Epidermal melanocyte (primary cell): Measurements from ENCODE around the gene UGT1A5.

Source experiments
- DNase-seq: peaks from one replicate; pipeline ENCODE4 v3.0.0; 2011; ENCODE audit warnings: low spot score; ENCODE audit not compliant: insufficient read length

Gene UGT1A5

DNA sequence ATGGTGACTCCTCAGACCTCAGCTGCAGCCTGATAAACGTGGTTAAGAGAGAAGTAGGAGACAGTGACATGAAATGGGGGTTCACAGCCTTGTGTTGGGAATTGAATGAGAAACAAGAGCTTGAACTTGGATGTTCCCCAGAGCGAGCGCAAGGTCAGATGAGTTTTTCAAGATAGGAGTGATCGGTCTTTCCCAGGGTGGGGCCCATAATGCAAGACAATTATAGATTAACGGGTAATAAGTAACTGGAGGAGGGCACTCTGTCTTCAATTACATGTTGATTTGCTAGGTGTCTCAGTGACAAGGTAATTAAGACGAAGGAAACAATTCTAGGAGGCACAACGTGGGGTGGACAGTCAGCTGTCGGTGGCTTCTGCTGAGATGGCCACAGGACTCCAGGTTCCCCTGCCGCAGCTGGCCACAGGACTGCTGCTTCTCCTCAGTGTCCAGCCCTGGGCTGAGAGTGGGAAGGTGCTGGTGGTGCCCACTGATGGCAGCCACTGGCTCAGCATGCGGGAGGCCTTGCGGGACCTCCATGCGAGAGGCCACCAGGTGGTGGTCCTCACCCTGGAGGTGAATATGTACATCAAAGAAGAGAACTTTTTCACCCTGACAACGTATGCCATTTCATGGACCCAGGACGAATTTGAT is at the start of gene UGT1A5:
Gene UGT1A5, plus strand, starts transcription at position 297 of the 651 bp plus-strand sequence. Its CDS starts 85 bp downstream, at position 382.
- DNase-seq = no peak

DNA sequence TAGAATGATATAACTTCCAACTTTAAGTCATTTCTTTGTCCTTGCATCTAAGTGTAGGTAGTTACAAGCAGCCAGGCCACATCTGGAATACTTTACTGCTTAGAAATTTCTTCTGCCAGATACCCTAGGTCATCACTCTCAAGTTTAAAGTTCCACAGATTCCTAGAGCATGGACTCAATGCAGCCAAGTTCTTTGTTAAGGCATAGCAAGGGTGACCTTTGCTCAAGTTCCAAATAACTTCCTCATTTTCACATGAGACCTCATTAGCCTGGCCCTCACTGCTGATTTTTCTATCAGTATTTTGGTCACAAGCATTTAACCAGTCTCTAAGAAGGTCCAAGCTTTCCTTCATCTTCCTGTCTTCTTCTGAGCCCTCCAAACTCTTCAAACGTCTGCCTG is 48.8 kb upstream of the UGT1A5 start:
- DNase-seq = no peak

DNA sequence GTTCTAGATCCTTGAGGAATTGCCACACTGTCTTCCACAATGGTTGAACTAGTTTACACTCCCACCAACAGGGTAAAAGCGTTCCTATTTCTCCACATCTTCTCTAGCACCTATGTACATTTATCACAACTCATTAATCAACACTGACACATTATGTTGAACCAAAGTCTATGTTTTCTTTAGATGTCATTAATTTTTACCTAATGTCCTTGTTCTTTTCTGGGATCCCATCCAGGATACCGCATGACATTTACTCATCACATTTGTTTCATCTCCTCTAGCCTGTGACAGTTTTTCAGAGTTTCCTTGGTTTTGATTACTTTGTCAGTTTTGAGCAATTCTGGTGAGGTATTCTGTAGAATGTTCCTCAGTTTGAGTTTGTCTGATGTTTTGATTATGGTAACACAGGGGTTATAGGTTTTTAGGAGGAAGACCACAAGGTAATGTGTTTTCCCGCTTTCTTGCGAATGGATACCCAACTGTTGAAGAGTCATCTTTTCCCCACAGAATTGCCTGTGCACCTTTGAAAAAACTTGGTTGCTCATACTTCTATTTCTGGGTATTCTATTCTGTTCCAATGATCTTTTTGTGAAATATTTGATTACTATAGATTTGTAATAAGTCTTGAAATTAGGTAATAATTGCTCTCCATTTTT is 44.0 kb upstream of the UGT1A5 start:
- DNase-seq = no peak

DNA sequence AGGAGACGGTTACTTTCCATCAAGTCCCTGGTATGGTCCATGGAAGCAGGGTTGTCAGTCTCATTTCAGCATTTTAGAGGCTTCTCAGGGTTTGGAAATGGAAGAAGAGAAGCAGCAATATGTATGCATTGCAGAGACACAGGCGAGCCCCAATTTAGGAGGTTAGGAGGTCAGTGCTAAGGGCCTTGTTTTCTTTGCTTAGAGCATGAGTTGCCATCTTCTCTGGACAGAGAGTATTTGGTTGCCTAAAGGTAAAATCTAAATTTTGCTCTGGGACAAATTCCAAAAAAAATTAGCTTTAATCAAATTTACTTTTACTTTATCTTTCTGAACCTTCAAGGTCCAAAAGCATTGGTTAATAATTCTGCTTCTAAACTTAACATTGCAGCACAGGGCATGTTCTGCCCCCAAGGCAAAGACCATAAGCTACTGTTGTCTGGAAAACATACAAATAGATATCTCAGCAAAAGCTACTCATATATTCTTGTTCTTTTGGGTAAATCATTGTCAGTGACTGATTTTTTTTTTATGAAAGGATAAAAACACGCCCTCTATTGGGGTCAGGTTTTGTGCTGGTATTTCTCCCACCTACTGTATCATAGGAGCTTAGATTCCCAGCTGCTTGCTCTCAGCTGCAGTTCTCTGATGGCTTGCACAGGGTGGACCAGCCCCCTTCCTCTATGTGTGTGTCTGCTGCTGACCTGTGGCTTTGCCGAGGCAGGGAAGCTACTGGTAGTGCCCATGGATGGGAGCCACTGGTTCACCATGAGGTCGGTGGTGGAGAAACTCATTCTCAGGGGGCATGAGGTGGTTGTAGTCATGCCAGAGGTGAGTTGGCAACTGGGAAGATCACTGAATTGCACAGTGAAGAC is 41.2 kb upstream of the UGT1A5 start, which contains the start of gene UGT1A9:
Gene UGT1A9, plus strand, starts transcription at position 609 of the 872 bp plus-strand sequence. Its CDS starts 37 bp downstream, at position 646.
- no peak for DNase-seq

DNA sequence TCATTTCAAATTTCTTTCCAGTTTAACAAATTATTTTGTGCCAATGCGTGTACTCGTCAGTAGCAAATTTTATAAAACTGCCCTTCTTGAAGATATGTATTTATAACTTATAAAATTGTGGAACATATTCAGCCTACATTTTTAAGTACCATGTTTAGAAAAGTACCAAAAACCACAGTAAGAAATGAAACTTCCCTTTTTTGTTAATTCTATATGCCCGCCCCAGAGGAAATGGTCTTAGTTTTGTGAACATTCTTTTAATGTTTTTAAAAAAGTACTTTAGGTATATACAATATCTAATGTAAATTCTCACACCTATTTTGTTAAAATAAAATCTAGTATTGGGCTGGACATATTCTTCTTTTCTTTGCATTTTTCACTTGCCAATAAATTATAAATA is 39.8 kb upstream of the UGT1A5 start:
- DNase-seq = no peak

DNA sequence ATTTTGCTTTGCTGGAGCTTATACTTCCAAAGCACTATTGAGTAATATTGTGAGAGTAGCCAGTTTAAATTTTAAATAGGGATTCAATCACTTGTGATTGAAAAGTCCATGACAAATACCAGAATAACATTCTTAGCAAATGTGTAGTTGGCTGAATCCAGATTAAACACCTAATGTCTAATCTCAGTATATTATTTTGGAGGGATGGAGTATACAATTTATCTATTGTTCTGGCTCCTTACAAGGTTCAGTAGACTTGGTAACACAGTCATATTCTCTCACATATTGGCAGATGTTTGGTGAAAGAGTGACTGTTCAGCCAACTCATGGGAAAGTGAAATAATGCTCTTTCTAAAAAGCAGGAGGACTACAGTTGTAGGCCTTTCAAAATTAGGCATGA is 38.8 kb upstream of the UGT1A5 start:
- DNase-seq = no peak

DNA sequence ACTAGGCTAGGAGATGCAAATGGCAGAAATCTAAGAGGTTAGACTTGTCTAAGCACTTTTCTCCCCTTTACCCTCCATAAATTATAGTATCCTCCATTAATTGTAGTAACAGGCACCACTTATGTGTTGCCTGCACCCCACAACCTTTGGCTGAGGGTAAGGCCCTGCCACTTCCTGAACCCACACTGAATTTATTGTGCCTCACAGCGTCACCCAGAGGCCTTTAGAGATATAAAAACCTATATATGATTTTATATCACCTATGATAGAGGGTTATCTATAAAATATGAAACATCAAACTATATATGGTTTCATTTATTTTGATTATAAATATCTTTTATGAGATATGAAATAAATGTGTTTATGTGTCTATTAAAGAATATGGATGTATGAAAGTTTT is 38.4 kb upstream of the UGT1A5 start:
- DNase-seq = no peak

DNA sequence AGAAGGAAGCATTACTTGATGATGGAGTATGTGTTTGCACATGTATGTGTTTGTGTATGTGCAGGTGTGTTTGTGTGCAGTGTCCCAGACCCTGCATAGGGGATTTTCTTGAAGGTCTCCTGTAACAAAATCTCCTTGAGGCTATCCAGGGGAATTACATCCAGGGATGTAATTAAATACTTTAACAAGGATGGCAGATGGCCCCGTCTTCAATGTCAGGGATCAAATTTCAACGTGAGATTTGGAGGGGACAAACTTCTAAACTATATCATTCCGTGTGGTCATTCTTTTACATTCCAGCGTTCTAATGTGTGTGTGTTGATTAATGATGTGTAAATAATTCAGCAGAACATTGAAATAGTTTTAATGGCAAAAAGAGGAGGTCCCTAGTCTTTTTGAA is 37.7 kb upstream of the UGT1A5 start:
- no peak for DNase-seq

DNA sequence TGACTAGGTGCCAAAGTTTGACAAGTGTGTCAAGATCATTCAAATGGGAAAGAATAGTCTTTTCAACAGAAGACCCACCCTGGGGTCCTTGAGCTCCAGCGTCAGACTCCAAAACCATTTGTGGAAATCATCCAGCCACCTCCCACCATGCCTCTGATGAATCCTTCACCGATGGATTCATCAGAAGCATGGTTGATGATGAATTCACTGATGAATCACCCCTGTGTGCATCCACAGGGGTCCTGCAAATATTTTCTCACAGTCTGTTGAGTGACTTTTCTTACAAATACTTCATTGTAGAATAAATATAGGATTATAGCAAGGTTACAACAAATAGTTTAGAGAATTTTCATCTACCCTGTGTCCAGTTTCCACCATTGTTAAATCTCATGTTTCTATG is 36.7 kb upstream of the UGT1A5 start:
- no peak for DNase-seq

DNA sequence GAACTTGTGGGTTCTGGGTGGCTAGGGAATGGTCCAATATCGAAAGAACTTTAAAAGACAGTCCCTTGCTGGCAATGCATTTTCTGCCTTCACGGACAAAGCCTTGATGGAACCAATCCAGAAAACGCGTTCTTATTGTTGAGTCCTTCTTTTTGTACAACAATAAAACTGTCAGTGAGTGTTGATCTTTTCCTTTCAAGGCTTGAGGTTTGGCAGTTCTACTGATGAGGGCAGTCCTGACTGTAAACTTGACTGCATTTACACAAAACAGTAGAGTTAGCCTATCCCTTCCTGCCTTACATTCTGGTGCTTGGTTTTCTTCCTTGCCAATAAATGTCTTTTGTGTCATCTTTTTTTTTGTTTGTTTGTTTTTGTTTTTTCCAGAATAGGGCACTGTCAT is 33.5 kb upstream of the UGT1A5 start:
- DNase-seq = no peak

DNA sequence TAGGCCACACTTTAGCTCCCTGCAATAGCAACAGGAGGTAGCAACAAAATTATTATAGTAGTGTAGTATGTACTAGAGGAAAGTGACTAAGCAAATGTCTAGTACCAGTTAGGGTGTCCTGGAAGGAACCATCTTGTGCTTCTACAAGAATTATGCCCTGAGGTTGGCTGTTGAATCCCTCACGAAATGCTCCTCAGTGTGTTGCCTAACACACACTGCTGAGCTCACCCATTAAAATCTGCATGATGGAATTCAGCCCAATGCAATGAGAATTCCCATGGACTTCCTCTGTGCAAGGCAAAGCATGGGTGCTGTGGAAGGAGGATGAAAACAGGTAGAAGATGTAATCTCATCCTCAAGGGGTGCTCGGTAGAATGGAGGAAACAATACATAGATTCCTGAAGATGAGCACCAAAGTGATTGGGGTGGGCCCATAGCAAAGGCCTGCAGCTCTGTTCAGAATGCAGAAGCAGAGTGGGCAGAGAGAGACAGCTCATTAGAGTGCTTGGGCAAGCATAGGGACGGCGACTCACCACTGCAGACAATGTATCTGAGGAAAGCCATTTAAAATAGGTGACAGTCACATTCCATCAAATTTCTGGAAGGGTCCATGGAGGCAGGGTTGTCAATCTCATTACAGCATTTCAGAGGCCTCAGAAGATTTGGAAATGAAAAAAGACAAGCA is 32.2 kb upstream of the UGT1A5 start:
- no peak for DNase-seq

DNA sequence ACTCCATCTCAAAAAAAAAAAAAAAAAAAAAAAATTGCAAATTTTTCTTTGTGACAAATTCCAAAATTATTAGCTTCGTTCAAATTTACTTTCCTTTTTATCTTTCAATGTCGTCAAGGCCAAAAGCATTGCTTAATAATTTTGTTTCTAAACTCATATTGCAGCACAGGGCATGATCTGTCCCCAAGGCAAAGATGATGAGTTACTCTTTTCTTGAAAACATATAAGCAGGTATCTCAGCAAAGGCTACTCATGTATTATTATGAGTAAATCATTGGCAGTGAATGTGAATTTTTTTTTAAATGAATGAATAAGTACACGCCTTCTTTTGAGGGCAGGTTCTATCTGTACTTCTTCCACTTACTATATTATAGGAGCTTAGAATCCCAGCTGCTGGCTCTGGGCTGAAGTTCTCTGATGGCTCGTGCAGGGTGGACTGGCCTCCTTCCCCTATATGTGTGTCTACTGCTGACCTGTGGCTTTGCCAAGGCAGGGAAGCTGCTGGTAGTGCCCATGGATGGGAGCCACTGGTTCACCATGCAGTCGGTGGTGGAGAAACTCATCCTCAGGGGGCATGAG is 31.1 kb upstream of the UGT1A5 start, which contains the start of gene UGT1A7:
Gene UGT1A7, plus strand, starts transcription at position 381 of the 579 bp plus-strand sequence. Its CDS starts 37 bp downstream, at position 418.
- DNase-seq = no peak

DNA sequence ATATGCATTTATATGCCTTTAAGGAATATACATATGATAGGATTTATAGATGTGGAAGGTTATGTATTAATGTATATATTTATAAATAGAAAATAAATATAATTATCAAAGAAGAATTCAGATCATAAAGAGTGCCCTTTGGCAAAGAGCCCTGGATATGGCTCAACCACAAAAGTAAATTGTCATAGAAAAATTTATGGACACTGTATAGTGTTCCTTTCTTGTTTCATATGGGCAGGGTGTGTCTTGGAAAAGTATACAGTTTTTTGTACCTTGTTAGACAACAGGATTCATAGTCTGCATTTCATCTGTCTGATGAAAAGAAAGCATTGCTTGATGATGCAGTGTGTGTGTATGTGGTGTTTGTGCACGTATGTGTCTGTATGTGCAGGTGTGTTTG is 28.1 kb upstream of the UGT1A5 start:
- no peak for DNase-seq

DNA sequence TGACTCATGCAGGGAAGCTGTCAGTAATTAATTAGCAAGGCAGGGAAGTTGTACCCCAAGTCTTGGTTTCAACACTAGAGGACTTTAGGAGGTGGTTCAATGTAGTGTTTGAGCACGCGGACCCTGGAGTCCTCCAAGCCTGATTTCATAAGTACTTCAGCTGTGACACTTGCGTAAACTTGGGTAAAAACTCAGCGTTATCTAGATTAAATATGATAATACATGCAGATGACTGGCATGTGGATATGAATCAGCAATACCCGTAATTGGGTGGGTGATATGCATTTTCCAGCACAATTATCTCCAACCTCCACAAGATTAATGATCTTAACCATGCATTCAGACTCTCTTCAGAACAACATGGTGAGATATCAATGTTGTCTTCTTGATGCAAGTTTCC is 25.8 kb upstream of the UGT1A5 start:
- no peak for DNase-seq

DNA sequence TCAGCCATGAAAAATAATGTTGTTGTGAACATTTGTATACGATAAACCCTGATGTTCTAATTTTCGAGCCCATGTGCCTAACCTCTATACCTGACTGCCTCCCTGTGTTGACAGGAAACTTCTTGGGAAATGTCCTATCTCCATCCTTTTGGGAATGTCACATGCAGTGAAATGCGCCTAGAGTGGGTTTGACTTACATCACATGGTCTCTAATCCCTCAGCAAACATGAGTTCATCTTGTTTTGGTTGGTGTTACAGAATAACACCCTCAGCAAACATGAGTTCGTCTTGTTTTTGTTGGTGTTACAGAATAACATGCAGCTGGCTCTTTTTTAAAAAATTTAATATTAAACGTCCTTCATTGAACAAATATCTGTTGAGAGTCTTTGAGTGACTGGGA is 24.4 kb upstream of the UGT1A5 start:
- no peak for DNase-seq

DNA sequence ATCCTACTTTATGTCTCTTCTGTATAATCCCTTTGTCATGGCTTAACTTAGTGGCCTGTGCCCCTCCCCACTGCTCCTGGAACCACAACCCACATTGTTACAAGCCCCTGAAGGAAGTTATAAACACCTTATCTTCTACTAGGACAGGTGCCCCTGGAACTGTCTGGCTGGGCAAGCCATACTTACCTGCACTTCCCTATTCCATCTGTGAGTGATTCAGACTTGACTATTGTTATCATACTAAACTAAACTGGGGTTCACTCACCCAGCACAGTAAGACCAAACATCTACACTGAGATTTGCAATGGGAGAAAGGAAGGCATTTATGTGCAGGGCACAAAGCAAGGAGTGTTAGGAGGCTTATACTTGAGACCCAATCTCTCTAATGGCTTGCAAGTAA is 23.7 kb upstream of the UGT1A5 start:
- no peak for DNase-seq

DNA sequence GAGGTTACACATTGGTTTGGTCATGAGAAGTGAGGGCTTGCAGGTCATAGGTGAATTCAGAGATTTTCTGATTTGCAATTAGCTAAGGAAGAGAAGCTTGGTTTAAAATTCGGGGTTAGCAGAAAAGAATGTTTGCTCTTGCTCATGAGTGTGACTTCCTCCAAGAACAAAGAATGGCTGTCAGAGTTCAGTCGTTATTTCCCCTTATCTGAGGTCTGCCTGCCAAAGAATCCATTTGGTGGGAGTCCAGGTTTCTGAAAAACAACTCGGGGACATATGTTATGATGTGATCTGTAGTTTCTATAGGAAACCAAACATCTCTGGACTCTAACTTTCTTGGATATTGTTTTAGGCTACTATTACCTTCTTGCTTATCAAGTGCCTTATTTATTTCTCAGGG is 23.2 kb upstream of the UGT1A5 start:
- no peak for DNase-seq

DNA sequence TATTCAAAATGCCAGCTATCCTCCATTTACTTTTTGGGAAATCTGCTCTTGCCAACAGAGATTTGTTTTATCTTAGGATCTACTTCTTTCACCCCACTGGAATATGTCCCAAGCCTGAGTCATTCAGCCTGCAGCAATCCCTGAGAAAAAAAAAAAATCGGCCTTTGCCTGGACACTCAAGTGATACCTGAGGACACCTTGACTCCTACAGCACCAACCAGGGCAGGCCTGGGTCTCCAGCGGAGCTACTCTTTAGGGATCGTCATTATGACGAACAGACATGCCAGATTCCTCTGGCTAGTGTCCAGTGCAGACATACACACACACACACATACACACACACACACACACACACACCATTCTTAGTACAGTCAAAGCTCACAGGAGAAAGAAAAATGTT is 22.3 kb upstream of the UGT1A5 start:
- no peak for DNase-seq

DNA sequence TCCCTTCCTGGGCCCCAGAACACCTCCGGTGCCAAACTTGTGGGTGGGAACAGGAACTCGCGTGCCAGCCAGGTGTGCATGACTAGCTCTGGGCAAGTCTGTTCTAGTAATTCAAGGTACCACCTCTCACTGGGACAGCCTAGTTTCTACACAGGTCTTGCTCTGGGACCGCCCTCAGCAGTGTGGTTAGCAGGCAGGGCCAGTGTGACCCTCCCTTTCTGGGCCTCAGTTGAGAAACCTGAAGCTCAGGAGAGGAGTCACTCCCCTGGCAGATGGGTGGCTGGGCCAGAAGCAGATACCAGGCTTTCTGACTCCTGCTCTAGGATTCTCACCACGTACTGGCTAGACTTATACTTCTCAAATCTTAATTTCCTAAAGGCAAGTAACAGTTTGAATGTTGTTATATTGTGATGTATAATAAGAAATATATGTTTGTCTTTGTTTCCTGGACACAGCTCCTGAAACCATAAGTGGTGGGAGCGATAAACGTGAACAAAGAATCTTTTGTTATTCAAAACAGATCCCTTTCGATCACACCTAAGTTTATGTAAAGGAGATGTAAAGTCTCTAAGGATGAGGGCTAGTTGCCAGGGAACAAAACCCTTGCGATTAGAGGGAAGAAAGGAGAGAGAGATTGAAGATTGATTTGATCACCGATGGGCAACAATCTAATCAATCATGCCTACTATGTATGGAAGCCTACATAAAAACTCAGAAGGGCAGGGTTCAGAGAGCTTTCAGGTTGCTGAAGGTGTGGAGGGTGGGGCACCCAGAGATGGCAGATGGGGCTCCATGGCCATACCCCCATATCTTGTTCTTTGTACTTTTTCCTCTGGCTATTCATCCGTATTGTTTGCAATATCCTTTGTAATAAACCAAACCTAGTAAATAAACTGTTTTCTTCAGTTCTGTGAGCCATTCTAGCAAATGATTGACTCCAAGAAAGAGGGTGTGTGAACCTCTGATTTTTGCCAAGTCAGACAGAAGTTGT is 21.0 kb upstream of the UGT1A5 start:
- no peak for DNase-seq

DNA sequence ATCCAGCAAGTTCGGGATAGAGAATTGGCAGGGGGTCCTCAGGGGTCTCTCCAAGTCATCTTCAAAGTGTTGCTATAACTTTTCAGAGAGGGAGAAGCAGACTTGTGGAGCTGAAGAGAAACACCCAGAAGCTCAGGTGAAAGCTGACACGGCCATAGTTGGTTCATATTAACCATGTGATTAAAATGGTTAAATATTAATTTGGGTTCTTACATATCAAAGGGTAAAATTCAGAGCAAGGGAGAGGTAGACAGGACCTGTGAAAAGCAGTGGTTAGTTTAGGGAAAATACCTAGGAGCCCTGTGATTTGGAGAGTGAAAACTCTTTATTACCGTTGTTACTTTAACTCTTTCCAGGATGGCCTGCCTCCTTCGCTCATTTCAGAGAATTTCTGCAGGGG is 20.1 kb upstream of the UGT1A5 start, which contains the start of gene UGT1A6:
Gene UGT1A6, plus strand, starts transcription at position 243 of the 400 bp plus-strand sequence. Its CDS starts 115 bp downstream, at position 358.
- no peak for DNase-seq
